HG02840 (cell line): ENCODE measurements around the gene PPP6R1.

Experiments used
- ATAC-seq: cut with Tn5 transposase; IDR thresholded peaks from one replicate; pipeline ENCODE4 v1.9.1; 2021; ENCODE audit warnings: mild to moderate bottlenecking, moderate library complexity, moderate number of reproducible peaks; ENCODE audit not compliant: unreplicated experiment, low FRiP score

PPP6R1 gene

GRCh38 chr19:55258828-55259539, at the start of gene PPP6R1:
Gene PPP6R1 (minus strand): TSS chr19:55259017. CDS start chr19:55247103, 11,914 bp downstream.
- ATAC-seq: peak; percentile 76

GRCh38 chr19:55308281-55308680, 49.5 kb upstream of the PPP6R1 start:
- ATAC-seq: no peak

DNA sequence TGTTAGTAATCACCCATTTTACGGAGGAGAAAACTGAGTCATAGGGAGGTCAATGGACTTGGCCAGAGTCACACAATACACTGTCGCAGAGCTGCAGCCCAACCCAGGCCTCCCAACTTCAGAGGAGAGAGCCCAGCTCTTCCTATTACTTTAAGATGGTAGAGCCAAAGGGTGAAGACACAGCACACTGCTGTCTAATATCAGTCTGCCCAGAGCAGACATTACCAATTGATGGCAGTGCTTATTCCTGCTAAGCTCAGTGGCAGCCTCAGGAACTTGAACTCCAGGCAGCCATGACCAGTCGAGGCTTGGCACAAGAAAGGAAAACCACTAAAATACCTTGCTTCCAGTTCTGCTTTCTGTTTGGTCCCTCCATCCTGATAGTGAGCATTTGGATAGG, 47.9 kb upstream of the PPP6R1 start:
- no peak for ATAC-seq

DNA sequence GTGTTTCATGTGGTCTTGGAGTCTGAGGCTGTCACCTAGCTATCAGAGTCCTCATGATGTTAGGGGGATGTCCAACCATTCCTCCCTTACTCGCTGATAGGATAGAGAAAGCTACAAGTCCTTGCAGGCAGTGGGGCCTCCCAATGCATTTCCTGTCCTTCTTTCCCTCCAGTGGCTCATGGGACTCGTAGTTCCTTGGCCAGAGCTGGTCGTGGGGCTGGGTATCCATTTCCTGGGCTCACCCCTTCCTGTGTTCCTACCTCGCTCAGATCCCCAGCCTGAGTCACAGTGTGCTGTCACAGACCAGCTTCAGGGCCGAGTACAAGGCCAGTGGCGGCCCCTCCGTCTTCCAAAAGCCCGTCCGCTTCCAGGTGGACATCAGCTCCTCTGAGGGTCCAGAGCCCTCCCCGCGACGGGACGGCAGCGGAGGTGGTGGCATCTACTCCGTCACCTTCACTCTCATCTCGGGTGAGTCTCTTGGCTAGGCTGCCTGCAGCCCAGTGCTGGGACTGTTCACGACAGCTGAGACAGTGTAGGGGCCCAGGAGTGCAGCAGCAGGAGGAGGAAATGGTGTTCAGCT, 47.3 kb upstream of the PPP6R1 start:
- ATAC-seq: no peak

DNA sequence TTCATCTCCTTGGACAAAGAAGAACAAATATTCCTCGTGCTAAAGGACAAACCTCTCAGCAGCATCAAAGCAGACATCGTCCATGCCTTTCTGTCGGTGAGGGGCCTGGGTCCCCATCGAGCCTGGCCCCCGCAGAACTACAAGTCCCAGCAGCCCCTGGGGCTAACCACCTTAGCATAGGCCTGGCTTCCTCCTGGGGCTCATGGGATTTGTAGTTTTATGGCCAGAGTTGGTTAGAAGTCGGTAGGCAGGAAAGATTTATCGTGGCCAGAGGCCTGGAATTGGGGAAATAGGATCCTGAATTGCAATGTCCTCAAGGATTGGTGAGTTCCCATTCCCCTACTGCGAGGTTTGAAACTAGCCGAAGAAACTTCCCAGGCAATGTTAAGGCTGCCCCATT, 46.7 kb upstream of the PPP6R1 start:
- ATAC-seq: no peak

GRCh38 chr19:55304980-55305379, 46.2 kb upstream of the PPP6R1 start:
- ATAC-seq: no peak

GRCh38 chr19:55304279-55304978, 45.6 kb upstream of the PPP6R1 start:
- no peak for ATAC-seq

DNA sequence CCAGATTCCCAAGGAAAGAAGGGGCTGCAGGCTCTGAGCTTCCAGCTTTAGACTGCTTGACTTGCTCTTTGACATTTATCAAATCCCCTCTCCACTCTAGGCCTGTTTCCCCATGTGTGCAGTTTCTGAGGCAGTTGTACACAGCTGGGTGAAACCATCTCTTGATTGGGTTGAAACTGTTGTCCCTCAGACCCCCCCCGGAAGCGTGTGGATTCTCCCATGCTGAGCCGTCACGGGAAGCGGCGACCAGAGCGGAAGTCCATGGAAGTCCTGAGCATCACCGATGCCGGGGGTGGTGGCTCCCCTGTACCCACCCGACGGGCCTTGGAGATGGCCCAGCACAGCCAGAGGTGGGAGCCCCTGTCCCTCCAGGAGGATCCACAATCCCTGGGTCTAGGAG, 44.7 kb upstream of the PPP6R1 start:
- ATAC-seq: no peak

DNA sequence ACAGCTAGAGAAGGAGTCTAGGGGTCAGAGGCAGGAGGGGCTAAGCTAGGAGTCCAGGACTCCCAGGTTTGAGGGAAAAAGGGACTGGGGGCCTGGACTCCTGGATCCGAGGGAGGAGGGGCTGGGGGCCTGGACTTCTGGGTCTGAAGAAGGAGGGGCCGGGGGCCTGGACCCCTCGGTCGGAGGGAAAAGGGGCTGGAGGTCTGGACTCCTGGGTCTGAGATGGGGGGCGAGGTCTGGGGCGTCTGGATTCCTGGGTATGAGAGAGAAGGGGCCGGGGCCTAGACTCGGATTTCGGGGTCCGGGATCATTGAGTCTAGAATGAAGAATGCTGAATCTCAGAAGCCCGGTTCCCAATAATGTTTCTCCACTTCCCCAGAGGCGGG, 43.5 kb upstream of the PPP6R1 start:
- ATAC-seq: no peak

- ATAC-seq: no peak
Measured at GRCh38 chr19:55301459-55302317, 42.9 kb upstream of the PPP6R1 start.

- ATAC-seq: no peak
Measured at GRCh38 chr19:55300886-55301458, 42.2 kb upstream of the PPP6R1 start.

DNA sequence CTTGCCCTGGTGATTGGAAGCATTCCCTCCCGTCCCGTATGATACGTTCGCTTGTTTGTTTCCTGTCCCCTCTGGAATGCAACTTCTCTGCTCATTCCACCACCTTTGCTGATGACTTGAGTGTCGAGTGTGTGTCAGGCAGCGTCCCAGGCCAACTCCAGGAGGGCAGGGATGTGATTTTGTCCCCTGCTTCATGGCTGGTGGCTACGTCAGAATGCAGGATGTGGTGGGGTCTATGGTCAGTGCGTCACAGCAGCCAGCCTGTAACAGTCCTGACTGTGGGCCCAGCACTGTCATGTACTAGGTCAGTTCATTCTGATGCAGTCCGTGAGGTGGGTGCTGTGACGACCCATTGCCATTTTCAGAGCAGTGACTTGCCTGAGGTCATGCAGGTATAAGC, 41.2 kb upstream of the PPP6R1 start:
- ATAC-seq: no peak

DNA sequence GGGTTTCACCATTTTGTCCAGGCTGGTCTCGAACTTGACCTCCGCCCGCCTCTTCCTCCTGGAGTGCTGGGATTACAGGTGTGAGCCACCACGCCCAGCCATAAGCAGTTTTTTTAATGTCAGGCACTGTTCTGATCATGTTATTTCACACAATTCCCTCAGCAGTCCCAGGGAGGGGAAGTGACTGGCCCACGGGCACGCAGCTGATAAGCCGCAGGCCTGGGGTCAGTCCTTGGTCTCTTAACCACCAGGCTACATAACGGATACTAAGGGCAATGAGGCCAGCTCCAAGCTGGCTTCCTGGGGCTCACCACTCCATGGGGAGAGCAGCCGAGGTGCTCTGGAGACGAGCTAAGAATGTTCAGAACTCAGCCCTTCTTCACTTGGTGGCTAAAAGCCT, 38.5 kb upstream of the PPP6R1 start:
- no peak for ATAC-seq

DNA sequence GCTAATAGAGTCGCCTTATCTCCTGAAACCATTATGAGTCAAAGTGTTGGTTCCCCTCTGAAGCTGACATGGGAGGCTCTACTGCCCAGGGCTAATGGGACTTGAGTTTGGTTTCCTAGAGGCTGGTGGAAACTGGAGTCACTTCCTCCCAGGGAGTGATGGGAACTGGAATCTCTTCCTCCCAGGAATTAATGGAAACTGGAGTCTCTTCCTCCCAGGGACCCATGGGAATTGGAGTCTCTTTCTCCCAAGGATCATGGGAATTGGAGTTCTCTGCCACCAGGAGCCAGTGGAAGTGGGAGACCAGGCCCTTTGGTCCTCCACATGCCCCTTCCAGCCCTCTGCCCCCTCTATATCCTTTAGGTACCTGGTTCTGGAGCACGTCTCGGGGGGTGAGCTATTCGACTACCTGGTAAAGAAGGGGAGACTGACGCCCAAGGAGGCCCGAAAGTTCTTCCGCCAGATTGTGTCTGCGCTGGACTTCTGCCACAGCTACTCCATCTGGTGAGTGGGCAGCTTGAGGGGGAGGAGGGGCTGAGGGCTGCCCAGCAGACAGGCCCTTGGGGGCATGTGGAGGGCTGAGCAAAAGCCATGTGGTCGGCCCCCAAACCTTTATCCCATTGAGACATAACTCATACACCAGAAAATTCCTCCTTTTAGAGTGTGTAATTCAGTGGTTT, 30.4 kb upstream of the PPP6R1 start:
- no peak for ATAC-seq

DNA sequence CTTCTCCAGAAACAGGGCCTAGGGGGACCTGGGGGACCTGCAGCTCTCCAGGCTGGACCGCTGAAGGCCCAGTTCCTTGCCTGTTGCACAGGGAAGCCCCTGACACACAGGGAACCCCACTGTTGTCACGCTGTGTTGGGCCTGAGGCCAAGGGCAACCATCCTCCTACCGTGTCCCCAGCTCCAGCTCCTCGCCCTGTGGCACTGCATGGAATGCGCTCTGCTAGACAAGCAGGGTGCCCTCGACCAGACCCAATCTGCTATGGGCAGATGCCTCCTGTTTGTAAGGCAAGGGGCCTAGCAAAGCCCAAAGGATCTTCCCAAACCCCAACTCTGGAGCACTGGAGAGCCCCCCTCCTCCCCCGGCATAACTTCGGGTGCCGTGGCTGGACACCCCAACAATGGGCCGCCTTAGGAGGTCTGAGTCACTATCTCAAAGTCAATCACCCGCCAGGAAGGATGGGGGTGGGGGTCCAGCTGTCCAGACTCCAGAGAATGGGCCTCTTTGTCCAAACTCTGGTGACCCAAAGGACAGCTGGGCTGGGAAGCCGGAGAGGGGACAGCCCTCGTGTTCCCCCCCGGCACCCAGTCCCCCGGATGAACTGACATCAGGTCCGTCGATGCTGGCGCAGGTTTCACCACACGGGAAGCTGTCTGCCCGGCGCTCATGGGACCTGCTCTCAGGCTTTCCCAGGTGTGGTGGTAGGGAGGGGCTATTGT, 28.7 kb upstream of the PPP6R1 start:
- no peak for ATAC-seq

DNA sequence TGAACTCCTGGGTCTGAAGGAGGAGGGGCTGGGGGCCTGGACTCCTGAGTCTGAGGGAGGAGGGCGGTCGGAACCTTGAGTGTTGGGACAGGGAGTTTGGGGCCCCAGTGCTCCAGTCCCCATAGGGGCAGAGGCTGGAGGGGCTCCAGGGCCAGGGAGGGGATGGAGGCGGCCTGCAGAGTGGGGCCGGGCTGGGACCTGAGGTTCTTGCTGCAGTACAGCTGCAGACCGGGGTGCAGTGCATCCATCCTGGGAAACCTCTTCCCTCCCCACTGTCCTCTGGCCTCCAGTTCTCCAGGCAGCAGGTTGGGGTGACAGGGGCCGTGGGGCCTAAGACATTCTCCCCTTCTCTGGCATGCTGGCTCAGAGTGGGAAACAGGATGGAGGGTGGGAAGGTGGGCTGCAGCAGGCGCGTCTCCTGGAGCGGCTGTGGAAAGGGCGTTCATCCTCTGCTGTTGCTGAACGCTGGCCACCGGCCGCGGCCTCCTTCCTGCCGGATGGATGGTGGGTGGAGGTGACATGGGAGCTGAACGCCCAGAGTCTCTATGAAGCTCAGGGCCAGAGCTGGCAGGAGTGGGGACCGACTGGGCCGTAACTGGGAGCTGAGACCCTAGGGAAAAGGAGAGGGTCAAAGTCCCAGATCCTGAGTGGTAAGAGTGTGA, 26.5 kb upstream of the PPP6R1 start:
- ATAC-seq: no peak

DNA sequence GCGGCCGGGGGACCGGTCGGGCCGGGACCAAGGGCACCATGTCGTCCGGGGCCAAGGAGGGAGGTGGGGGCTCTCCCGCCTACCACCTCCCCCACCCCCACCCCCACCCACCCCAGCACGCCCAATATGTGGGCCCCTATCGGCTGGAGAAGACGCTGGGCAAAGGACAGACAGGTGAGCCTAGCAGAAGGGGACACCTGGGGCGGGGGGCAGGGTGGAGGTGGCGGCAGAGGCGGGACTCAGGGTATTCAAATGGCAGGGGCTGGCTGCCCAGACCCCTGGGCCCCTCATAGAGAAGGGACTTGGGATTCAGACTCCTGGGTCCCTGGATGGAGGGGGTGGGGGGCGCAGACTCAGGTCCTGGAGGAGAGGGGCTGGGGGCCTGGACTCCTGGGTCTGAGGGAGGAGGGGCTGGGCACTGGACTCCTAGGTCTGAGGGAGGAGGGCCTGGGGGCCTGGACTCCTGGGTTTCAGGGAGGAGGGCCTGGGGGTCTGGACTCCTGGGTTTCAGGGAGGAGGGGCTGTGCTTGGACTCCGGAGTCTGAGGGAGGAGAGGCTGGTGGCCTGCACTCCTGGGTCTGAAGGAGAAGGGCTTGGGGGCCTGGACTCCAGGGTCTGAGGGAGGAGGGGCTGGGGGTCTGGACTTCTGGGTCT, 25.7 kb upstream of the PPP6R1 start:
- ATAC-seq: no peak
